OCI-LY3 (cell line): ENCODE measurements around the gene WSB1.
A peak's percentile ranks its signal among the peaks of the same experiment; 100 is the strongest.
"Not testable (repeated sequence)": the region's sequence is repeated elsewhere in the genome, so short reads cannot be mapped to it uniquely, and the experiment has no call there.

Experiments
- H2AFZ ChIP-seq: fragments of 200-600, 300-600 bp; shearing (Covaris generic); 2 replicates; pipeline ENCODE4 v1.6.0; 2014; ENCODE audit warnings: antibody characterized with exemption, low read depth, low read length
- H3K27ac ChIP-seq: fragments of 200-600, 300-600 bp; sonication (generic); 2 replicates; pipeline ENCODE4 v1.5.1; 2014; ENCODE audit warnings: mild to moderate bottlenecking, low read length, moderate library complexity, mixed read lengths
- H3K27me3 ChIP-seq: fragments of 200-600, 300-600 bp; sonication (generic); 2 replicates; pipeline ENCODE4 v1.6.1; 2014; ENCODE audit warnings: low read depth, low read length, mixed read lengths
- H3K36me3 ChIP-seq: fragments of 200-600, 300-600 bp; sonication (generic); replicated peaks from 2 replicates; pipeline ENCODE3; 2014; ENCODE audit warnings: low read depth, low read length, mixed read lengths
- H3K4me1 ChIP-seq: fragments of 300-600, 200-600 bp; sonication (generic); 2 replicates; pipeline ENCODE4 v1.6.1; 2014; ENCODE audit warnings: low read length, mixed read lengths
- H3K4me2 ChIP-seq: fragments of 200-600, 300-600 bp; sonication (generic); 2 replicates; pipeline ENCODE4 v1.6.1; 2014; ENCODE audit warnings: low read length, mixed read lengths
- H3K4me3 ChIP-seq: fragments of 300-600, 200-600 bp; sonication (generic); 2 replicates; pipeline ENCODE4 v1.5.1; 2014; ENCODE audit warnings: antibody characterized with exemption, mild to moderate bottlenecking, low read length, moderate library complexity
- H3K79me2 ChIP-seq: fragments of 300-600, 200-600 bp; shearing (Covaris generic); 2 replicates; pipeline ENCODE4 v1.6.1; 2014; ENCODE audit warnings: mild to moderate bottlenecking, low read length, mixed read lengths
- H3K9ac ChIP-seq: fragments of 300-600, 200-600 bp; shearing (Covaris generic); 2 replicates; pipeline ENCODE4 v1.6.0; 2014; ENCODE audit warnings: mild to moderate bottlenecking, low read length, moderate library complexity
- H3K9me3 ChIP-seq: fragments of 200-600, 300-600 bp; shearing (Covaris generic); 2 replicates; pipeline ENCODE4 v1.6.1; 2014; ENCODE audit warnings: low read length, mixed read lengths; ENCODE audit not compliant: insufficient read depth
- H4K20me1 ChIP-seq: fragments of 200-600, 300-600 bp; sonication (generic); 2 replicates; pipeline ENCODE4 v1.6.1; 2016; ENCODE audit warnings: low read length, mixed read lengths; ENCODE audit not compliant: insufficient read depth
- EZH2phosphoT487 ChIP-seq: fragments of 200-600 bp; shearing (Covaris generic); IDR thresholded peaks from 2 replicates; pipeline ENCODE4 v1.6.1; 2018; ENCODE audit warnings: antibody characterized with exemption, mixed run types, low read depth
- TF ChIP-seq, protein P1 (sequence below): fragments of 200-600, 300-600 bp; sonication (generic); IDR thresholded peaks from 2 replicates; pipeline ENCODE4 v1.5.1; 2014; ENCODE audit warnings: antibody characterized with exemption, low read length, low read depth

The WSB1 gene

DNA sequence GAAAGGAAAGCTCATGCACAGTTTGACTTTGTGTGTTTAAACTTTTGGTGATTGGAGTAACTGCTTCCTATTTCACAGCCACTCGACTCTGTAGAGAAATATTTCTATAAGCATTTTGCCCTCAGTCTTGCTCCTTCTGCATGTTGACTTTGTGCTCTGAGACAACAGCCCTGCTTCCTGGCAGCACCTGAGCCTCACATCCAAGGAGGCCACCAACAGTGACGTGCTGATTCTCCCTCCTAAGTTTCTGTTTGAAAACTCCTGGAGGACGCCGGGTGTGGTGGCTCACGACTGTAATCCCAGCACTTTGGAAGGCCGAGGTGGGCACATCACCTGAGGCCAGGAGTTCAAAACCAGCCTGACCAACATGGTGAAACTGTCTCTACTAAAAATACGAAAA is 23.9 kb upstream of the WSB1 start:
- no peak for TF ChIP-seq EZH2phosphoT487
- Histone ChIP-seq H3K27me3 (peaks cover 70% of the 10 kb centered on the region), H4K20me1 (no peaks in the 10 kb centered on the region), H3K4me3 (no peak overlapping the region), H2AFZ (no peak overlapping the region), H3K9ac (no peak overlapping the region), H3K27ac (no peak overlapping the region), H3K4me1 (no peaks in the 10 kb centered on the region), H3K9me3 (no peaks in the 10 kb centered on the region), H3K36me3 (no peaks in the 10 kb centered on the region), H3K79me2 (no peaks in the 10 kb centered on the region), H3K4me2 (no peak overlapping the region)

DNA sequence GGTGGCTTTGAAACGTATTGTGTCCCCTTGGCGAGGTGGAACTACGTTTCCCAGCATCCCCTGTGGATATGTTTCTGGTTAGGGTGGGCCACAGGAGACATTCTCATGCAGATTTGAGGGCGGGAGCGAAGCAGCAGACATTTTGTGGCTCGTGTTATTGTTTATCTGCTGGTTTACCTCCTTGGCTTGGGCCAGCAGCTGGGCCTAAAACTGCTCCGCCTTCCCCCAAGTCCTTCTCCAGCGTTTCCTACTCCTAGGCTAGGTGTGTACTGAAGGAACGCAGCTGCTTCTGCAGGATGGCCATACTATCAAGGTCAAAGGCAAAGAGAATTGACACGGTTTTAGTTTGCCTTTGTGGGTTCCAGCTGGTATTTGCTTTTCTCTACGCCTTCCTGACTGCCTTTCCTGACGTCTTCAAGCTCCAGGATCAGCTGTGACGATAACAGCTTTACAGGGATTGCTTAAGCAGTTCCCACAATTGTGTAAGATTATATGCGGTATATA is 17.2 kb upstream of the WSB1 start:
- H3K36me3 ChIP-seq: no peaks in the 10 kb centered on the region
- peaks cover 13% of the 10 kb centered on the region for H4K20me1 ChIP-seq
- H3K4me1 ChIP-seq: peaks cover 7% of the 10 kb centered on the region
- no peaks in the 10 kb centered on the region for H3K79me2 ChIP-seq
- peaks cover 56% of the 10 kb centered on the region for H3K27me3 ChIP-seq
- no peak for TF ChIP-seq EZH2phosphoT487
- TF ChIP-seq, protein P1, sequence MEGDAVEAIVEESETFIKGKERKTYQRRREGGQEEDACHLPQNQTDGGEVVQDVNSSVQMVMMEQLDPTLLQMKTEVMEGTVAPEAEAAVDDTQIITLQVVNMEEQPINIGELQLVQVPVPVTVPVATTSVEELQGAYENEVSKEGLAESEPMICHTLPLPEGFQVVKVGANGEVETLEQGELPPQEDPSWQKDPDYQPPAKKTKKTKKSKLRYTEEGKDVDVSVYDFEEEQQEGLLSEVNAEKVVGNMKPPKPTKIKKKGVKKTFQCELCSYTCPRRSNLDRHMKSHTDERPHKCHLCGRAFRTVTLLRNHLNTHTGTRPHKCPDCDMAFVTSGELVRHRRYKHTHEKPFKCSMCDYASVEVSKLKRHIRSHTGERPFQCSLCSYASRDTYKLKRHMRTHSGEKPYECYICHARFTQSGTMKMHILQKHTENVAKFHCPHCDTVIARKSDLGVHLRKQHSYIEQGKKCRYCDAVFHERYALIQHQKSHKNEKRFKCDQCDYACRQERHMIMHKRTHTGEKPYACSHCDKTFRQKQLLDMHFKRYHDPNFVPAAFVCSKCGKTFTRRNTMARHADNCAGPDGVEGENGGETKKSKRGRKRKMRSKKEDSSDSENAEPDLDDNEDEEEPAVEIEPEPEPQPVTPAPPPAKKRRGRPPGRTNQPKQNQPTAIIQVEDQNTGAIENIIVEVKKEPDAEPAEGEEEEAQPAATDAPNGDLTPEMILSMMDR: no peak
- H3K4me2 ChIP-seq: no peak overlapping the region
- H3K27ac ChIP-seq: no peak overlapping the region
- no peak overlapping the region for H3K4me3 ChIP-seq
- no peak overlapping the region for H2AFZ ChIP-seq
- no peaks in the 10 kb centered on the region for H3K9me3 ChIP-seq
- no peak overlapping the region for H3K9ac ChIP-seq

DNA sequence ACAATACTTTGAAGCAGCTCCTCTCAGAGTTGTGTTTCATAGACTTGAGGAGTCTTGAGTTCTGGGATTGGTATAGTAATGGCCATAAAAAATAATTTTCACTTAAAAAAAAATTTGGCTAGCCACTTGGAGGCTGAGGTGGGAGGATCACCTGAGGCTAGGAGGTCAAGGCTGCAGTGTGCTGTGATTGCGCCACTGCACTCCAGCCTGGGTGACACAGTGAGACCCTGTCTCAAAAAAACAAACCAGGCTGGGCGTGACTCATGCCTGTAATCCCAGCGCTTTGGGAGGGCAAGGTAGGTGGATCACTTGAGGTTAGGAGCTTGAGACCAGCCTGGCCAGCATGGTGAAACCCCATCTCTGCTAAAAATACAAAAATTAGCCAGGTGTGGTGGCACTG is 14.8 kb upstream of the WSB1 start:
- Histone ChIP-seq H3K27me3 (peaks cover 54% of the 10 kb centered on the region), H3K4me1 (peaks cover 26% of the 10 kb centered on the region), H4K20me1 (peaks cover 17% of the 10 kb centered on the region)
- not testable (repeated sequence) for H3K36me3 ChIP-seq, H3K4me3 ChIP-seq, H2AFZ ChIP-seq, H3K79me2 ChIP-seq, H3K4me2 ChIP-seq, H3K9ac ChIP-seq, H3K27ac ChIP-seq, H3K9me3 ChIP-seq

DNA sequence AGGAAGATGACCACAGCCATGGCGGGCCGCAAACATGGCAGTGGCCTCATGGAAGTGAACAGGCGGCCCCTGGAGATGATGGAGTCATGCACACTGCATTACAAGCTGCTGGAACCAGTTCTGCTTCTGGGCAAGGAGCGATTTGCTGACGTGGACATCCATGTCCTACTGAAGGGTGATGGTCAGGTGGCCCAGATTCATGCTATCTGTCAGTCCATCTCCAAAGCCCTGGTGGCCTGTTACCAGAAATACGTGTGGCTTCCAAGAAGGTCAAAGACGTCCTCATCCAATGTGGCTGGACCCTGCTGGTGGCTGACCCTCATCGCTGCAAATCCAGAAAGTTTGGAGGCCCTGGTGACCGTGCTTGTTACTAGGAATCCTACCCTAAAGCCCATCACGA is 13.4 kb upstream of the WSB1 start:
- Histone ChIP-seq H3K9me3 (no peaks in the 10 kb centered on the region), H3K4me1 (peaks cover 26% of the 10 kb centered on the region), H3K27me3 (peaks cover 55% of the 10 kb centered on the region), H3K4me2 (no peak overlapping the region), H4K20me1 (peaks cover 17% of the 10 kb centered on the region), H3K4me3 (no peak overlapping the region), H2AFZ (no peak overlapping the region), H3K9ac (no peak overlapping the region), H3K27ac (no peak overlapping the region), H3K79me2 (no peaks in the 10 kb centered on the region), H3K36me3 (no peaks in the 10 kb centered on the region)
- TF ChIP-seq, protein P1: no peak
- no peak for TF ChIP-seq EZH2phosphoT487

DNA sequence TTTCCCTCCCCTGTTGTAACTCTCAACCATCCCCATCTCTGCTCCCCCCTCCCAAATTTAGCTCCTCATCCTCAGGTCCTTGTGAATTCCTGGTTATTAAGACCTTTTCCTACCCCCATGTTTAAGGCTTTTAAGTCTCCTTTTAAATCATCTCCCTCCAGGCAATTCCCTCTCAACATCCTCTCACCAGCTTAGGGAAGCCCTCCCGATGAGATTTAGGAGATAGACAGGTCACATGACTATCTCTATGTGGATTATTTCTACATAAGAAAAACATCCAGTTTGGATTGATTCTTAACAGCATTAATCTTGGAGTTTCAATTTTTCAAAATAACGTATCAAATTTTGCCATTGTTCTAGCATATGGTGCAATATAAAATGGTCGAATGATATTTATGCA is 12.5 kb upstream of the WSB1 start:
- H3K79me2 ChIP-seq: no peaks in the 10 kb centered on the region
- no peaks in the 10 kb centered on the region for H3K36me3 ChIP-seq
- peaks cover 26% of the 10 kb centered on the region for H3K4me1 ChIP-seq
- peak overlapping the region; percentile 80 for H3K4me2 ChIP-seq
- no peaks in the 10 kb centered on the region for H3K9me3 ChIP-seq
- TF ChIP-seq, protein P1: no peak
- TF ChIP-seq EZH2phosphoT487: no peak
- peak overlapping the region; percentile 52 for H3K4me3 ChIP-seq
- peaks cover 61% of the 10 kb centered on the region for H3K27me3 ChIP-seq
- peaks cover 17% of the 10 kb centered on the region for H4K20me1 ChIP-seq
- H3K9ac ChIP-seq: no peak overlapping the region
- no peak overlapping the region for H3K27ac ChIP-seq
- H2AFZ ChIP-seq: no peak overlapping the region
